ENCODE data around the gene C7orf25. TPM values are rescaled to one million over a fixed set of nuclear protein-coding genes. Genes with fewer than 3 reads are reported as not detected.

The C7orf25 gene
- total and polyA plus RNA-seq, 2 donors (not counting 1 experiment from before 2014, with no cell fraction given), result 8.5 to 8.8 TPM

- Histone ChIP-seq H3K27ac (ENCODE audit: insufficient read depth, low read length) (no peak overlapping the region), H3K4me2 (ENCODE audit: extremely low read depth, insufficient read depth, low read length) (no peak overlapping the region), H3K27me3 (ENCODE audit: control insufficient read depth, insufficient read depth, low read length) (no peaks in the 10 kb centered on the region), H2AFZ (ENCODE audit: low read length) (no peak overlapping the region), H3K36me3 (ENCODE audit: control insufficient read depth, insufficient read depth, low read length) (peaks cover 3% of the 10 kb centered on the region), H3K4me3 (replicated peaks in 1 of 4; ENCODE audit: control extremely low read depth in 1 of 4, insufficient read depth in 1 of 4, low read depth in 3 of 4, low read length in 4 of 4) (no peak overlapping the region), H3K9me3 (ENCODE audit: control insufficient read depth, insufficient read depth, low read depth, low read length) (no peaks in the 10 kb centered on the region), H4K20me1 (ENCODE audit: control insufficient read depth, extremely low read depth, insufficient read depth, low read length) (no peaks in the 10 kb centered on the region), H3K4me1 (ENCODE audit: control insufficient read depth, extremely low read depth, insufficient read depth, low read length) (peaks cover 2% of the 10 kb centered on the region), H3K79me2 (ENCODE audit: control insufficient read depth, insufficient read depth, low read length) (peaks cover 39% of the 10 kb centered on the region), H3K9ac (ENCODE audit: insufficient read depth, low read length) (no peak overlapping the region)
- DNase-seq (ENCODE audit: low read depth in 2 of 2), result no peak
- no peak for TF ChIP-seq CTCF (conservative IDR thresholded peaks at IDR 0.05 in 1 of 2, IDR thresholded peaks at IDR 0.05 in 1 of 2; ENCODE audit: low read depth in 1 of 2, low read length in 2 of 2)
- TF ChIP-seq EZH2 (IDR thresholded peaks at IDR 0.05; ENCODE audit: low read length, missing control alignments), result no peak
Observed at GRCh38 chr7:42926204-42926603, 14.3 kb upstream of the C7orf25 start.

GRCh38 chr7:42925630-42926029 is 13.8 kb upstream of the C7orf25 start:
- no peak for TF ChIP-seq CTCF (conservative IDR thresholded peaks at IDR 0.05 in 1 of 2, IDR thresholded peaks at IDR 0.05 in 1 of 2; ENCODE audit: low read depth in 1 of 2, low read length in 2 of 2)
- no peak for TF ChIP-seq EZH2 (IDR thresholded peaks at IDR 0.05; ENCODE audit: low read length, missing control alignments)
- H3K4me1 ChIP-seq (ENCODE audit: control insufficient read depth, extremely low read depth, insufficient read depth, low read length), result peaks cover 2% of the 10 kb centered on the region
- H3K36me3 ChIP-seq (ENCODE audit: control insufficient read depth, insufficient read depth, low read length), result peaks cover 5% of the 10 kb centered on the region
- no peaks in the 10 kb centered on the region for H3K9me3 ChIP-seq (ENCODE audit: control insufficient read depth, insufficient read depth, low read depth, low read length)
- H3K4me3 ChIP-seq (replicated peaks in 1 of 4; ENCODE audit: control extremely low read depth in 1 of 4, insufficient read depth in 1 of 4, low read depth in 3 of 4, low read length in 4 of 4), result no peak overlapping the region
- no peaks in the 10 kb centered on the region for H3K27me3 ChIP-seq (ENCODE audit: control insufficient read depth, insufficient read depth, low read length)
- no peak overlapping the region for H3K27ac ChIP-seq (ENCODE audit: insufficient read depth, low read length)
- no peak for DNase-seq (ENCODE audit: low read depth in 2 of 2)
- no peak overlapping the region for H3K4me2 ChIP-seq (ENCODE audit: extremely low read depth, insufficient read depth, low read length)
- H4K20me1 ChIP-seq (ENCODE audit: control insufficient read depth, extremely low read depth, insufficient read depth, low read length), result no peaks in the 10 kb centered on the region
- H3K79me2 ChIP-seq (ENCODE audit: control insufficient read depth, insufficient read depth, low read length), result peaks cover 33% of the 10 kb centered on the region
- no peak overlapping the region for H2AFZ ChIP-seq (ENCODE audit: low read length)
- H3K9ac ChIP-seq (ENCODE audit: insufficient read depth, low read length), result no peak overlapping the region

- H3K36me3 ChIP-seq (ENCODE audit: control insufficient read depth, insufficient read depth, low read length), result peaks cover 5% of the 10 kb centered on the region
- no peak for TF ChIP-seq EZH2 (IDR thresholded peaks at IDR 0.05; ENCODE audit: low read length, missing control alignments)
- TF ChIP-seq CTCF (conservative IDR thresholded peaks at IDR 0.05 in 1 of 2, IDR thresholded peaks at IDR 0.05 in 1 of 2; ENCODE audit: low read depth in 1 of 2, low read length in 2 of 2), result no peak
- H2AFZ ChIP-seq (ENCODE audit: low read length), result no peak overlapping the region
- no peak for DNase-seq (ENCODE audit: low read depth in 2 of 2)
- H3K79me2 ChIP-seq (ENCODE audit: control insufficient read depth, insufficient read depth, low read length), result peaks cover 20% of the 10 kb centered on the region
- no peaks in the 10 kb centered on the region for H3K9me3 ChIP-seq (ENCODE audit: control insufficient read depth, insufficient read depth, low read depth, low read length)
- H3K4me1 ChIP-seq (ENCODE audit: control insufficient read depth, extremely low read depth, insufficient read depth, low read length), result no peaks in the 10 kb centered on the region
- H3K4me3 ChIP-seq (replicated peaks in 1 of 4; ENCODE audit: control extremely low read depth in 1 of 4, insufficient read depth in 1 of 4, low read depth in 3 of 4, low read length in 4 of 4), result no peak overlapping the region
- H3K27me3 ChIP-seq (ENCODE audit: control insufficient read depth, insufficient read depth, low read length), result no peaks in the 10 kb centered on the region
- no peaks in the 10 kb centered on the region for H4K20me1 ChIP-seq (ENCODE audit: control insufficient read depth, extremely low read depth, insufficient read depth, low read length)
- no peak overlapping the region for H3K9ac ChIP-seq (ENCODE audit: insufficient read depth, low read length)
- H3K27ac ChIP-seq (ENCODE audit: insufficient read depth, low read length), result no peak overlapping the region
- H3K4me2 ChIP-seq (ENCODE audit: extremely low read depth, insufficient read depth, low read length), result no peak overlapping the region
Observed at GRCh38 chr7:42924223-42924838, 12.5 kb upstream of the C7orf25 start.
